Liver (tissue), 9 donors: ENCODE data around the gene PFKP. TPM values are rescaled to one million over a fixed set of nuclear protein-coding genes. Genes with fewer than 3 reads are reported as not detected.

Source experiments
- DNase-seq: peaks from one replicate; pipeline ENCODE4 v3.0.0-alpha.2; 2017; ENCODE audit warnings: low spot score
- H3K27ac ChIP-seq, 2 donors: one replicate each; pipeline ENCODE4 v1.7.0; 2013; ENCODE audit warnings: inconsistent platforms in 2 of 2, low read length in 2 of 2, control low read depth in 1 of 2, low read depth in 1 of 2, mild to moderate bottlenecking in 1 of 2
- H3K27me3 ChIP-seq, 4 donors: one replicate each; pipeline versions ENCODE4 v1.6.1 to v1.7.0; 2013; ENCODE audit warnings: low read length in 3 of 4, inconsistent platforms in 1 of 4, mild to moderate bottlenecking in 1 of 4, moderate library complexity in 1 of 4; ENCODE audit not compliant: control insufficient read depth in 4 of 4, insufficient read depth in 4 of 4
- H3K36me3 ChIP-seq, 4 donors: one replicate each; pipeline versions ENCODE4 v1.6.1 to v1.7.0; 2013; ENCODE audit warnings: low read length in 3 of 4, mild to moderate bottlenecking in 3 of 4, low read depth in 1 of 4, moderate library complexity in 1 of 4; ENCODE audit not compliant: control insufficient read depth in 4 of 4, insufficient read depth in 3 of 4
- H3K4me1 ChIP-seq, 4 donors: one replicate each; pipeline versions ENCODE4 v1.6.1 to v1.7.0; 2013; ENCODE audit warnings: low read length in 3 of 4, mild to moderate bottlenecking in 3 of 4, moderate library complexity in 1 of 4; ENCODE audit not compliant: control insufficient read depth in 4 of 4, insufficient read depth in 4 of 4
- H3K4me3 ChIP-seq, 3 donors: one replicate each; pipeline versions ENCODE4 v1.6.1 to v1.7.0; 2013; ENCODE audit warnings: low read length in 3 of 3, control low read depth in 1 of 3, low read depth in 1 of 3, mild to moderate bottlenecking in 1 of 3
- H3K9ac ChIP-seq, 2 donors: one replicate each; pipeline ENCODE4 v1.7.0; 2013; ENCODE audit warnings: low read length in 2 of 2, mild to moderate bottlenecking in 2 of 2, moderate library complexity in 2 of 2, control low read depth in 1 of 2, low read depth in 1 of 2
- H3K9me3 ChIP-seq, 4 donors: one replicate each; pipeline versions ENCODE4 v1.6.1 to v1.7.0; 2013; ENCODE audit warnings: low read length in 3 of 4; ENCODE audit not compliant: control insufficient read depth in 4 of 4
- ATF3 ChIP-seq: IDR thresholded peaks from 2 replicates; pipeline ENCODE4 v1.6.1; 2016; ENCODE audit warnings: antibody characterized with exemption
- CTCF ChIP-seq: fragments of 150-350 bp; IDR thresholded peaks from 2 replicates; pipeline ENCODE4 v1.5.1; 2017; ENCODE audit warnings: improper control_type of control experiment, low read depth, low read length; ENCODE audit not compliant: missing input control
- EGR1 ChIP-seq, 2 donors: IDR thresholded peaks; 2 replicates each; pipeline ENCODE4 v1.6.1; 2016 to 2018; ENCODE audit warnings: antibody characterized with exemption in 2 of 2, low read depth in 2 of 2
- FOXA1 ChIP-seq: IDR thresholded peaks from 2 replicates; pipeline ENCODE4 v1.6.1; 2016; ENCODE audit warnings: antibody characterized with exemption
- FOXA2 ChIP-seq: IDR thresholded peaks from 2 replicates; pipeline ENCODE4 v1.6.1; 2016; ENCODE audit warnings: antibody characterized with exemption
- GABPA ChIP-seq, 2 donors: IDR thresholded peaks in 1 of 2; conservative IDR thresholded peaks in 1 of 2; 2 replicates each; pipeline ENCODE4 v1.6.1; 2016; ENCODE audit warnings: antibody characterized with exemption in 2 of 2, mild to moderate bottlenecking in 1 of 2, moderate library complexity in 1 of 2
- HNF4A ChIP-seq, 2 donors: conservative IDR thresholded peaks; 2 replicates each; pipeline ENCODE4 v1.6.1; 2016; ENCODE audit warnings: antibody characterized with exemption in 2 of 2, mild to moderate bottlenecking in 2 of 2
- HNF4G ChIP-seq: IDR thresholded peaks from 2 replicates; pipeline ENCODE4 v1.6.1; 2016; ENCODE audit warnings: antibody characterized with exemption
- JUND ChIP-seq, 2 donors: IDR thresholded peaks; 2 replicates each; pipeline ENCODE4 v1.6.1; 2016; ENCODE audit warnings: antibody characterized with exemption in 2 of 2
- NR2F2 ChIP-seq: IDR thresholded peaks from 2 replicates; pipeline ENCODE4 v1.6.1; 2016; ENCODE audit warnings: antibody characterized with exemption
- RAD21 ChIP-seq, 2 donors: IDR thresholded peaks; 2 replicates each; pipeline ENCODE4 v1.6.1; 2016; ENCODE audit warnings: antibody characterized with exemption in 2 of 2, mild to moderate bottlenecking in 2 of 2
- REST ChIP-seq: IDR thresholded peaks from 2 replicates; pipeline ENCODE4 v1.6.1; 2016; ENCODE audit warnings: antibody characterized with exemption, mild to moderate bottlenecking
- RXRA ChIP-seq, 2 donors: IDR thresholded peaks; 2 replicates each; pipeline ENCODE4 v1.6.1; 2017 to 2018; ENCODE audit warnings: antibody characterized with exemption in 2 of 2, mild to moderate bottlenecking in 1 of 2
- SP1 ChIP-seq: IDR thresholded peaks from 2 replicates; pipeline ENCODE4 v1.6.1; 2018; ENCODE audit warnings: antibody characterized with exemption, mild to moderate bottlenecking
- YY1 ChIP-seq: IDR thresholded peaks from 2 replicates; pipeline ENCODE4 v1.6.1; 2016; ENCODE audit warnings: antibody characterized with exemption, mild to moderate bottlenecking
- ZBTB33 ChIP-seq: IDR thresholded peaks from 2 replicates; pipeline ENCODE4 v1.6.1; 2016; ENCODE audit warnings: antibody characterized with exemption
- WGBS: extraction: QIAGEN DNeasy Blood & Tissue Kit; methylation state at CpG from one replicate; pipeline ENCODE4 v1.1.7; 2013; 5-methylcytosine and 5-hydroxymethylcytosine counted together
- polyA plus RNA-seq, 2 donors: library from polyadenylated mRNA; stranded (reverse) in 1 of 2; unstranded in 1 of 2; fragments of 200-250 nt in 1 of 2; fragments of >200 nt in 1 of 2; fragmentation: Nextera tagmentation in 1 of 2; extraction: Ambion mirVana in 1 of 2; gene quantifications; one replicate each; pipeline versions ENCODE4 v1.2.1 to v1.2.3, GENCODE V29; 2013 to 2015
- total RNA-seq, 2 donors: library from RNA; depleted of rRNA; stranded (reverse); fragments of >200 nt; gene quantifications; one replicate each; pipeline ENCODE4 v1.2.3, GENCODE V29; 2014
- donor health status: healthy.
- donor health status: healthy.
- donor health status: healthy.
- donor health status: healthy.
- donor health status: healthy.

The PFKP gene
- total and polyA plus RNA-seq, 4 donors: 1.1 to 5.0 (median 2.8) TPM

GRCh38 chr10:3064423-3064822, 2.9 kb upstream of the PFKP start:
- WGBS: 88% methylated on average over 2 of the region's 2 CpGs
- Histone ChIP-seq H3K9me3 (no peaks in the 10 kb centered on the region), H3K27me3 (peaks cover 0 to 14% (median 0%) of the 10 kb centered on the region in 4 donors), H3K27ac (no peak overlapping the region), H3K4me1 (peaks cover 8 to 19% (median 12%) of the 10 kb centered on the region in 4 donors), H3K4me3 (no peak overlapping the region), H3K36me3 (no peaks in the 10 kb centered on the region), H3K9ac (no peak overlapping the region)
- TF ChIP-seq FOXA2: no peak
- DNase-seq: no peak

GRCh38 chr10:3065622-3066021, 1.7 kb upstream of the PFKP start:
- WGBS: 63% methylated on average over 8 of the region's 8 CpGs
- peaks cover 8 to 19% (median 12%) of the 10 kb centered on the region in 4 donors for H3K4me1 ChIP-seq

More at GRCh38 chr10:3065622-3066021, 1.7 kb upstream of the PFKP start:
- no peaks in the 10 kb centered on the region for H3K36me3 ChIP-seq
- no peak overlapping the region for H3K27ac ChIP-seq
- DNase-seq: no peak
- peaks cover 0 to 14% (median 0%) of the 10 kb centered on the region in 4 donors for H3K27me3 ChIP-seq
- H3K9ac ChIP-seq: no peak overlapping the region
- H3K4me3 ChIP-seq: no peak overlapping the region
- no peaks in the 10 kb centered on the region for H3K9me3 ChIP-seq
- TF ChIP-seq REST: no peak
- no peak for TF ChIP-seq SP1
- no peak for TF ChIP-seq FOXA2
- TF ChIP-seq RXRA (IDR thresholded peaks at IDR 0.05): no peak
- no peak for TF ChIP-seq ZBTB33
- no peak for TF ChIP-seq YY1
- no peak for TF ChIP-seq ATF3
- no peak for TF ChIP-seq HNF4A (conservative IDR thresholded peaks at IDR 0.05)
- TF ChIP-seq HNF4G: no peak
- TF ChIP-seq RAD21 (IDR thresholded peaks at IDR 0.05): no peak
- no peak for TF ChIP-seq JUND (IDR thresholded peaks at IDR 0.05)
- TF ChIP-seq FOXA1: no peak
- no peak for TF ChIP-seq GABPA (IDR thresholded peaks at IDR 0.05 in 1 of 2, conservative IDR thresholded peaks at IDR 0.05 in 1 of 2)
- TF ChIP-seq EGR1 (IDR thresholded peaks at IDR 0.05; ENCODE audit: low read depth in 2 of 2): no peak
- no peak for TF ChIP-seq NR2F2
- no peak for TF ChIP-seq CTCF
